Keratinocyte (primary cell): Measurements from ENCODE around the gene RICTOR. TPM values are rescaled to one million over a fixed set of nuclear protein-coding genes. Genes with fewer than 3 reads are reported as not detected.

ENCODE experiments used
- DNase-seq: peaks from one replicate; pipeline ENCODE4 v3.0.0-alpha.2; 2011; ENCODE audit warnings: low read depth, missing footprints, low spot score
- FAIRE-seq: peaks from 2 replicates; lab custom pipeline; 2011; peaks lifted over from hg19 to GRCh38; lab: Jason Lieb, UNC
- H2AFZ ChIP-seq: 2 replicates; pipeline ENCODE4 v1.6.0; 2012; ENCODE audit warnings: low read length, control low read depth, inconsistent platforms; ENCODE audit not compliant: control insufficient read depth
- H3K27ac ChIP-seq: 2 replicates; pipeline ENCODE4 v1.5.1; 2011; ENCODE audit warnings: low read length; ENCODE audit not compliant: control insufficient read depth, insufficient read depth
- H3K27me3 ChIP-seq: 3 replicates; pipeline ENCODE4 v1.6.0; 2011; ENCODE audit warnings: low read length; ENCODE audit not compliant: control insufficient read depth, insufficient read depth; ENCODE audit errors: extremely low read depth
- H3K36me3 ChIP-seq, 2 experiments: 2 replicates in 1 of 2; 3 replicates in 1 of 2; pipeline ENCODE4 v1.5.1; 2011; ENCODE audit warnings: low read length in 2 of 2, mild to moderate bottlenecking in 1 of 2; ENCODE audit not compliant: control insufficient read depth in 2 of 2, insufficient read depth in 2 of 2; ENCODE audit errors: extremely low read depth in 1 of 2
- H3K4me1 ChIP-seq: 3 replicates; pipeline ENCODE4 v1.5.1; 2011; ENCODE audit warnings: low read length; ENCODE audit not compliant: control insufficient read depth, insufficient read depth; ENCODE audit errors: extremely low read depth
- H3K4me2 ChIP-seq: 3 replicates; pipeline ENCODE4 v1.6.0; 2011; ENCODE audit warnings: low read depth, low read length; ENCODE audit not compliant: control insufficient read depth, insufficient read depth; ENCODE audit errors: extremely low read depth
- H3K4me3 ChIP-seq, 3 experiments: fragments of 200-600 bp in 1 of 3; sonication (generic) in 1 of 3; 2 replicates in 2 of 3; 3 replicates in 1 of 3; pipeline ENCODE4 v1.5.1; 2011 to 2016; ENCODE audit warnings: low read length in 3 of 3, mild to moderate bottlenecking in 3 of 3, control low read depth in 2 of 3, inconsistent platforms in 1 of 3, low read depth in 1 of 3, mixed read lengths in 1 of 3, mixed run types in 1 of 3, moderate library complexity in 1 of 3; ENCODE audit not compliant: control insufficient read depth in 2 of 3, insufficient read depth in 2 of 3; ENCODE audit errors: extremely low read depth in 1 of 3
- H3K79me2 ChIP-seq: 2 replicates; pipeline ENCODE4 v1.6.0; 2012; ENCODE audit warnings: low read length; ENCODE audit not compliant: control insufficient read depth, insufficient read depth
- H3K9ac ChIP-seq: 3 replicates; pipeline ENCODE4 v1.6.0; 2011; ENCODE audit warnings: low read length; ENCODE audit not compliant: control insufficient read depth, insufficient read depth; ENCODE audit errors: extremely low read depth
- H3K9me1 ChIP-seq: 3 replicates; pipeline ENCODE4 v1.6.0; 2011; ENCODE audit warnings: low read length; ENCODE audit not compliant: control insufficient read depth, insufficient read depth; ENCODE audit errors: extremely low read depth
- H3K9me3 ChIP-seq: 2 replicates; pipeline ENCODE4 v1.5.1; 2012; ENCODE audit warnings: low read depth, low read length; ENCODE audit not compliant: control insufficient read depth
- H4K20me1 ChIP-seq: 3 replicates; pipeline ENCODE4 v1.6.0; 2011; ENCODE audit warnings: low read length; ENCODE audit not compliant: control insufficient read depth, insufficient read depth; ENCODE audit errors: extremely low read depth
- EZH2 ChIP-seq: IDR thresholded peaks from one replicate; pipeline ENCODE4 v1.6.1; 2012; ENCODE audit warnings: inconsistent platforms, mild to moderate bottlenecking, low read length, moderate library complexity
- dilution Hi-C: fragments of 300-500 bp; cut with MboI; formaldehyde crosslinking; loops from one replicate; pipeline ENCODE4 v1.7.0; 2020; ENCODE audit warnings: low sequenced_read_pairs; ENCODE audit not compliant: extremely low pct_ligation_motif_present
- polyA plus RNA-seq, 5 experiments: library from polyadenylated mRNA; depleted of rRNA in 3 of 5; stranded (reverse) in 3 of 5; stranded (forward) in 1 of 5; unstranded in 1 of 5; fragments of >200 nt; gene quantifications; 1 replicate in 1 of 5; 2 replicates in 3 of 5; 3 replicates in 1 of 5; pipeline versions ENCODE4 v1.2.1 to v1.2.3, GENCODE V29; 2011 to 2012; ENCODE audit warnings: missing spikeins in 2 of 5, low read depth in 1 of 5, low replicate concordance in 1 of 5
- TF ChIP-seq, protein P1 (sequence below), 3 experiments: IDR thresholded peaks in 1 of 3; conservative IDR thresholded peaks in 1 of 3; optimal IDR thresholded peaks in 1 of 3; 2 replicates in 2 of 3; 3 replicates in 1 of 3; pipeline versions ENCODE3 to v1.5.1; 2011; ENCODE audit warnings: low read length in 3 of 3, mild to moderate bottlenecking in 3 of 3, moderate library complexity in 2 of 3, control low read depth in 1 of 3, inconsistent platforms in 1 of 3; ENCODE audit not compliant: insufficient read depth in 2 of 3; ENCODE audit errors: extremely low read depth in 1 of 3

Gene RICTOR
- polyA plus RNA-seq, 1 donor (not counting 4 experiments of a cell fraction or from before 2014, with no cell fraction given), result 11.5 TPM

GRCh38 chr5:39109606-39110005 is 35.4 kb upstream of the RICTOR start:
- DNase-seq, result no peak
- Histone ChIP-seq H3K9ac (no peak overlapping the region), H3K27me3 (no peaks in the 10 kb centered on the region), H2AFZ (no peak overlapping the region), H3K9me3 (no peaks in the 10 kb centered on the region), H3K4me3 (no peak overlapping the region), H3K27ac (no peak overlapping the region), H3K4me1 (no peaks in the 10 kb centered on the region), H3K9me1 (no peaks in the 10 kb centered on the region), H3K4me2 (no peak overlapping the region), H3K79me2 (no peaks in the 10 kb centered on the region), H4K20me1 (no peaks in the 10 kb centered on the region), H3K36me3 (no peaks in the 10 kb centered on the region)
- dilution Hi-C loops, result no loop called here
- TF ChIP-seq EZH2, result no peak
- TF ChIP-seq, protein P1, sequence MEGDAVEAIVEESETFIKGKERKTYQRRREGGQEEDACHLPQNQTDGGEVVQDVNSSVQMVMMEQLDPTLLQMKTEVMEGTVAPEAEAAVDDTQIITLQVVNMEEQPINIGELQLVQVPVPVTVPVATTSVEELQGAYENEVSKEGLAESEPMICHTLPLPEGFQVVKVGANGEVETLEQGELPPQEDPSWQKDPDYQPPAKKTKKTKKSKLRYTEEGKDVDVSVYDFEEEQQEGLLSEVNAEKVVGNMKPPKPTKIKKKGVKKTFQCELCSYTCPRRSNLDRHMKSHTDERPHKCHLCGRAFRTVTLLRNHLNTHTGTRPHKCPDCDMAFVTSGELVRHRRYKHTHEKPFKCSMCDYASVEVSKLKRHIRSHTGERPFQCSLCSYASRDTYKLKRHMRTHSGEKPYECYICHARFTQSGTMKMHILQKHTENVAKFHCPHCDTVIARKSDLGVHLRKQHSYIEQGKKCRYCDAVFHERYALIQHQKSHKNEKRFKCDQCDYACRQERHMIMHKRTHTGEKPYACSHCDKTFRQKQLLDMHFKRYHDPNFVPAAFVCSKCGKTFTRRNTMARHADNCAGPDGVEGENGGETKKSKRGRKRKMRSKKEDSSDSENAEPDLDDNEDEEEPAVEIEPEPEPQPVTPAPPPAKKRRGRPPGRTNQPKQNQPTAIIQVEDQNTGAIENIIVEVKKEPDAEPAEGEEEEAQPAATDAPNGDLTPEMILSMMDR (optimal IDR thresholded peaks at IDR 0.05 in 1 of 3, IDR thresholded peaks at IDR 0.05 in 1 of 3, conservative IDR thresholded peaks at IDR 0.05 in 1 of 3; ENCODE audit: extremely low read depth in 1 of 3, insufficient read depth in 2 of 3, low read length in 3 of 3), result no peak
- FAIRE-seq, result peak; percentile 29

GRCh38 chr5:39108987-39109386 is 34.8 kb upstream of the RICTOR start:
- H4K20me1 ChIP-seq, result no peaks in the 10 kb centered on the region
- DNase-seq (no peak), FAIRE-seq (no peak)
- no peak for TF ChIP-seq EZH2
- TF ChIP-seq, protein P1 (optimal IDR thresholded peaks at IDR 0.05 in 1 of 3, IDR thresholded peaks at IDR 0.05 in 1 of 3, conservative IDR thresholded peaks at IDR 0.05 in 1 of 3; ENCODE audit: extremely low read depth in 1 of 3, insufficient read depth in 2 of 3, low read length in 3 of 3), result no peak
- H3K27me3 ChIP-seq, result no peaks in the 10 kb centered on the region
- no peaks in the 10 kb centered on the region for H3K9me3 ChIP-seq
- dilution Hi-C loops, result no loop called here
- no peak overlapping the region for H3K4me2 ChIP-seq
- H3K9ac ChIP-seq, result no peak overlapping the region
- no peaks in the 10 kb centered on the region for H3K79me2 ChIP-seq
- H2AFZ ChIP-seq, result no peak overlapping the region
- H3K27ac ChIP-seq, result no peak overlapping the region
- H3K9me1 ChIP-seq, result no peaks in the 10 kb centered on the region
- no peaks in the 10 kb centered on the region for H3K36me3 ChIP-seq
- no peak overlapping the region for H3K4me3 ChIP-seq
- H3K4me1 ChIP-seq, result no peaks in the 10 kb centered on the region
